Smooth muscle cell of bladder (primary cell): ENCODE results near the gene SREK1. TPM values are rescaled to one million over a fixed set of nuclear protein-coding genes. Genes with fewer than 3 reads are reported as not detected.

Experiments used
- total RNA-seq: library from RNA; depleted of rRNA; stranded (reverse); fragments of >200 nt; gene quantifications from 2 replicates; pipeline ENCODE4 v1.2.3, GENCODE V29; 2014

Gene SREK1, protein sequence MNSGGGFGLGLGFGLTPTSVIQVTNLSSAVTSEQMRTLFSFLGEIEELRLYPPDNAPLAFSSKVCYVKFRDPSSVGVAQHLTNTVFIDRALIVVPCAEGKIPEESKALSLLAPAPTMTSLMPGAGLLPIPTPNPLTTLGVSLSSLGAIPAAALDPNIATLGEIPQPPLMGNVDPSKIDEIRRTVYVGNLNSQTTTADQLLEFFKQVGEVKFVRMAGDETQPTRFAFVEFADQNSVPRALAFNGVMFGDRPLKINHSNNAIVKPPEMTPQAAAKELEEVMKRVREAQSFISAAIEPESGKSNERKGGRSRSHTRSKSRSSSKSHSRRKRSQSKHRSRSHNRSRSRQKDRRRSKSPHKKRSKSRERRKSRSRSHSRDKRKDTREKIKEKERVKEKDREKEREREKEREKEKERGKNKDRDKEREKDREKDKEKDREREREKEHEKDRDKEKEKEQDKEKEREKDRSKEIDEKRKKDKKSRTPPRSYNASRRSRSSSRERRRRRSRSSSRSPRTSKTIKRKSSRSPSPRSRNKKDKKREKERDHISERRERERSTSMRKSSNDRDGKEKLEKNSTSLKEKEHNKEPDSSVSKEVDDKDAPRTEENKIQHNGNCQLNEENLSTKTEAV
- total RNA-seq: 62.4 and 72.7 TPM in 2 replicates

DNA sequence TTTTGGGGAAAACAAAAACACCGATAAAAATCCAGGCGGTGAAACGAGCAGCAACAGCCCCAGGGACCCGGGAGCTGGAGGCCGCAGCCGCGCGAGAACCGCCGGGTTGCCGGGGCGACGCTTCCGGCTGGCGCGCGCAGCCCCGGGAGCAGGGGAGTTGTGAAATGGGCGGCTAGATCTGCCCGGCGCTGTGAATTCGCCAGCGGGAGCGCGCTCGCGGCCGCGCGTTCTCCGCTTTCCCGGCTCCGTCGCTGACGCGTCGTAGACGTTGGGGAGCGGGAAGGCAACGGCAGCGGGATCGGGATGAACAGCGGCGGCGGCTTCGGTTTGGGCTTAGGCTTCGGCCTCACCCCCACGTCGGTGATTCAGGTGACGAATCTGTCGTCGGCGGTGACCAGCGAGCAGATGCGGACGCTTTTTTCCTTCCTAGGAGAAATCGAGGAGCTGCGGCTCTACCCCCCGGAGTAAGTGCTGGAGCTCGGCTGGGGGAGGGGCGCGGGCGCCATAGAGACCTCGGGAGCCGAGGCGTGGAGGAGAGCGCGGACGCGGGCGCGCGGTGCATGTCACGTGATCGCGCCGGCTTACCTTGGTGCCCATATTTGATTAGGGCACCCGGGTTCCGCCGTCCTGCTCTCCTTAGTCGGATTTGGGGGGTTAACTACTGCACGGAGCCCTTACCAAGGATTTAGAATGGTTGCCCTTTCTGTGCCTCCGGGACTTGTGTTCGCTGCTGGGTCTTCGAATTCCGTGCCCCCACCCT, at the start of gene SREK1:
TSS of gene SREK1 (plus strand) at position 227 of the 760 bp plus-strand sequence. CDS start at position 304, 77 bp downstream.

Other genes starting within 250 kb of the SREK1 start
- gene ERBIN, start 217.7 kb upstream of the SREK1 start, total RNA-seq: 62.3 and 85.0 TPM in 2 replicates